HUDEP-2 (cell line): ENCODE results near the gene PTPRU.
"Not testable (repeated sequence)": the region's sequence is repeated elsewhere in the genome, so short reads cannot be mapped to it uniquely, and the experiment has no call there.

Experiments used
- DNase-seq, 76 experiments: peaks; one replicate each; lab custom pipeline; 2025; ENCODE audit not compliant: unreplicated experiment in 76 of 76; lab: John Stamatoyannopoulos, UW

Gene PTPRU

DNA sequence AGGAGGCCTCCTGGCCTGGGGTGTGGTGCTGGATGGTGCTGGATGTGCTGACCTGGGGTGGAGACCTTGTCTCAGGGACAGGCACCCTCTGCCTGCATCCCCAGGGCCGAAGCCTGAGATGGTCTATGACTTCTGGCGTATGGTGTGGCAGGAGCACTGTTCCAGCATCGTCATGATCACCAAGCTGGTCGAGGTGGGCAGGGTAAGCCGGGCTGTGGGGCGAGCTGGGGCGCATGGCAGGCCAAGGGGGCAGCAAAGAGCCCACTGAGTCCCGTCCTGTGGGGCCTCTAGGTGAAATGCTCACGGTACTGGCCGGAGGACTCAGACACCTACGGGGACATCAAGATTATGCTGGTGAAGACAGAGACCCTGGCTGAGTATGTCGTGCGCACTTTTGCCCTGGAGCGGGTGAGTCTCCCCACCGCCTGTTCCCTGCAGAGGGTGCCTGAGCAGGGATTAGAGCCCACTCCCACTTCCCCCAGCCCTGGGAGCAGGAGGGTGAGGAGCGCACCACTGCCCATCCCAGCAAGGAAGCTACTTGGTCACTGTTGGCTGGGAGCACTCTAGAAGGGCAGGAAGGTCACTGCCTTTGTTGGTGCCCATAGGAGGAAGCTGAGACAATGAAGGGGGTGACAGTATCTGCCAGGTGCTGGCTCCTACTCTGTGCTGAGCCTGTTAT lies 75.2 kb downstream of the PTPRU start:
- no peak for DNase-seq

DNA sequence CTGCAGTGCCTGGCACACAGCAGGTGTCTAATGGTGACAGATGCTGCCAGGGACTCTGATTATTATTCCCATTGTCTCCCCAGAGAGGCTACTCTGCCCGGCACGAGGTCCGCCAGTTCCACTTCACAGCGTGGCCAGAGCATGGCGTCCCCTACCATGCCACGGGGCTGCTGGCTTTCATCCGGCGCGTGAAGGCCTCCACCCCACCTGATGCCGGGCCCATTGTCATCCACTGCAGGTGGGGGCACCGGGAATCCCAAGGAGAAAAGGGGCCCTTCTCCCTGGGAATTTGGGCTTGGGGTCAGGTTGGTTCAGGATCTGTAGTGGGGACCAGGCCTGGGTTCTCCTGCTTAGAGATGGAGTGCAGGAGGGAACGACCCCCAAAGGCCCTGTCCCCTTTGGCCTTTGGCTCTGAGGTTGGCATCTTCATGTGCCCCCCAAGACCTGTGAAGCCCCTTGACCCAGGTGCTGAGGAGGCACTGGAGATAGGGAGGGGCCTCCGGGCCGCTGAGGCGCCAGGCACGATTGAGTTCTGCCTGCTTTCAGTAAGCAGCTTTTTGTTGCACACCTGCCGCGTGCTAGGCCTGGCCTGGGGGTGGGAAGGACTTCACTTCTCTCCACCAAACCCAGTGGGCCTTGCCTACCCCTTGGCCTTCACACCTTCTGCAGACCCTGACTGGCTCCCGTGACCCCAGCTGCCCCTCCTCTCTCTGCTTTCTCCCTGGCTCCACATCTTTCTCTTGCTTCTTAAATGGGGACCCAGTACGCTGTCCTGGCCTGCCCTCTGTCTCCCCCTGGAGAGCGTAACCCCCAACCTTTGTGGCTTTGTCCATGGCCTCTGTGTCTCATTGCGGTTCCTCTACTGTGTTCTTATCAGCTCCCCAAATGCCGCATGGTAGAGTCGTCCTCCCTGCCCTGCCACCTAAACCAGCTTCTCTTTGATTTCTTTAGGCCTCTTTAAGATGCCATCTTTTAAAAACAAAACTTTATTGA lies 76.4 kb downstream of the PTPRU start:
- no peak for DNase-seq

DNA sequence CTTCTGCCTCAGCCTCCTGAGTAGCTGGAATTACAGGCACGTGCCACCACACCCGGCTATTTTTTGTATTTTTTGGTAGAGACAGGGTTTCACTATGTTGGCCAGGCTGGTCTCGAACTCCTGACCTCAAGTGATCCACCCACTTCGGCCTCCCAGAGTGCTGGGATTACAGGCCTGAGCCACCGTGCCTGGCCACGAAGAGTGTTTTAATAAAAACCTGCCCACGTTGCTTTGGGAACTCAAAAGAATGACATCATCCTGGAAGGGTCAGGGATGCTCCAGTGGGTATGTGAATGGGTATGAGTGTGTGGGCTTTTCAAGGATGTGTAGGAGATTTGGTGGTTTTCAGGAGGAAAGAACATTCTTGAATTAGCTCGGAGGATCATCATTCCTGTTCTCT lies 78.4 kb downstream of the PTPRU start:
- not testable (repeated sequence) for DNase-seq

DNA sequence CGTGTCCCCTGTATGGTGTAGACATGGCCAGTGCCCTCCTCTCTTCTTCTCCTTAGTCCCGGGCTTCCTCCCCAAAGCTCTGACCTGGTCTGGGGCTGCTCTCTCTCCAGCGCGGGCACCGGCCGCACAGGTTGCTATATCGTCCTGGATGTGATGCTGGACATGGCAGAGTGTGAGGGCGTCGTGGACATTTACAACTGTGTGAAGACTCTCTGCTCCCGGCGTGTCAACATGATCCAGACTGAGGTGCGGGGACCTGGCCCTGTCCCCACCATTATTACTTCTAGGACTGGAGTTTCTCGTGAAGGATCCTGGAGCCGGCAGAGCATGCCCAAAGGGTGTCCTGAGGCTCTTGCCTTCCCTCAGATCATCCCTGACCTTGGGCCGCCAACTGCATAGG lies 78.9 kb downstream of the PTPRU start:
- DNase-seq, result no peak

DNA sequence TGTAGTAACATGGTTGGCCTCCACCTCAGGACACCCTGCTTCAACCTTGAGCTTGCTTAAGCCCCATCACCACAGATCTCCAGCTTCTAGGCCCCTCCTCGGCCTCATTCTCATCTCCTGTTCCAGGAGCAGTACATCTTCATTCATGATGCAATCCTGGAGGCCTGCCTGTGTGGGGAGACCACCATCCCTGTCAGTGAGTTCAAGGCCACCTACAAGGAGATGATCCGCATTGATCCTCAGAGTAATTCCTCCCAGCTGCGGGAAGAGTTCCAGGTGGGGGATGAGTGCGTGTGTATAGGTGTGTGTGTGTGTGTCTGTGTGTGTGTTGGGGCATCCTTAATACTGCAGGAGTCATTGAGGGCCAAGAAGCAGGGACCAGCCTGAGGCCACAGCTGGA lies 79.6 kb downstream of the PTPRU start:
- DNase-seq, result no peak

DNA sequence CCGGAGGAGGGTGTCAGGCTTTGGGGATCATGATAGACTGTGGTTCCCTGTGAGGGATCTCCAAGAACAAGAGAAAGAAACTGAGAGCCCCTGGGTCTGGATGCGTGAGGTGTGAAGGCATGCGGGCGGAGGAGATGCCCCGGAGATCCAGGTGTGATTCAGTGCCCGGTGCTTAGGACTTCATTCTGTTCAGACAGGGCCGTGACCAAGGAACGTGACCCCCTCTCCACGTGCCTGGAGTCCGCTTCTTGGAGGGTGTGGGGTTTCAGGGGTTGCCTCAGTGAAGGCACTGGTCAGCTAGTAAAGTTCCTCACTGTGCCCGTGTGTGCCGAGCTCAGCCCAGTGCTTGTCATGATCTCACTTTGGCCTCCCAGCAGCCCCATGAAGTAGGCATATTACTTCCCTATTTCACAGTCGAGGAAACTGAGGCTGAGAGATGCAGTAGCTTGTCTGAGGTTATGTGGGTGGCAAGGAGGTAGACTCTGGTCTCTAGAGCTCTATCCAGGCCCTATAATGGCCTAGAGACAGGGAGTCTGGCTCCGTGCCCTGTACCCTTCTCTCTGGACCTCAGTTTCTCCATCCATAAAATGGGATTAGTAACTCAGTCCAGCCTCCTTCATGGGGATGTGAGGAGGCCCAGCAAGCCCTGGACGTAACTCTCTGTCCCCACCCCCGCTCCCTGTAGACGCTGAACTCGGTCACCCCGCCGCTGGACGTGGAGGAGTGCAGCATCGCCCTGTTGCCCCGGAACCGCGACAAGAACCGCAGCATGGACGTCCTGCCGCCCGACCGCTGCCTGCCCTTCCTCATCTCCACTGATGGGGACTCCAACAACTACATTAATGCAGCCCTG lies 81.0 kb downstream of the PTPRU start:
- DNase-seq, result no peak

DNA sequence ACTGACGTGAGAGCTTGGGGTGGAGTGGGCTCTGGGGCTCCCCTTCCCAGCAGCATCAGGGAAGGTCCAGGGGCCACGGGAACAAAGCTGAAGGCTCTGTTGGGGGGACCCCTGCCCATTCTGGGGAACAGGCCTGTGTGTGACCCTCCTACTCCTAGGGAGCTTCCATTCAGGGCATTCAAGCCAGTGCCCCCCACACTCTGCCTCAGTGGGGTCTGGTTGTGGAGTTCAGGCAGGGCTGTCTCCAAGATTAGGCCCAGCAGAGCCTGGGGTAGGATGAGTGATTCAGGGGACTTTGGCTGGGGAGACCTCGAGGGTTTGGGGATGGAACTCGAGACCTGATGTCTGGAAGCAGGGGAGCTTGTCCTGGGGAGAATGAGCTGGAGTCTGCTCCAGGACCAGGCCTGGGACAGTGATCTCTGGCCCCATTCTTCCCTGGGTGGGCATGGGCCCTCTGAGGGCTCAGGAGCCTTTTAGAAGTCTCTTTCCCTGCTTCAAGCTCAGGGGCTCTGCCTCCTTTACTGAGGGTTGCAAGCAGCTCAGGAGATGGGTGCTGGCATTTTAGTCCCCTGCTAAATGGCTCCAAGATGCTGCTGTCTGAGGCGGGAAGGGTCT lies 81.7 kb downstream of the PTPRU start:
- DNase-seq, result no peak

DNA sequence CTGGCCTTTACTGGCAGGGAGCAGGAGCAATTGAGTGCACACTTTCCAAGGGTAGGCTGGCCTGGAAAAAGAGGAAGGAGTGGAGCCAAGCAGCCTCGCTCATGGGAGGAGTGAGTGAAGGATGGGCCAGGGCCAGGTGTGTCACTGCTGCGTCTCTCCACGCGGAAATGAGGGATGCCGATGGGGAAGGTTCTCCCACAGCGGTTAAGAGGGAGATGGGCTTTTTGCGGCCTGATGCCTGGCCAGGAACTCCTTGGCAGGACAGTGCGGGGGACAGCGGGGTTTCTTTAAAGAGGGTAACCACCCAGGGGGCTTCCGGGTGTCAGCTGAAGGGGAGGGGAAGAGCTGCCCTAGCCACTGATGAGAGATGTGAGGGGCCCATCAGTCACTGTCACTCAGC lies 82.4 kb downstream of the PTPRU start:
- no peak for DNase-seq

DNA sequence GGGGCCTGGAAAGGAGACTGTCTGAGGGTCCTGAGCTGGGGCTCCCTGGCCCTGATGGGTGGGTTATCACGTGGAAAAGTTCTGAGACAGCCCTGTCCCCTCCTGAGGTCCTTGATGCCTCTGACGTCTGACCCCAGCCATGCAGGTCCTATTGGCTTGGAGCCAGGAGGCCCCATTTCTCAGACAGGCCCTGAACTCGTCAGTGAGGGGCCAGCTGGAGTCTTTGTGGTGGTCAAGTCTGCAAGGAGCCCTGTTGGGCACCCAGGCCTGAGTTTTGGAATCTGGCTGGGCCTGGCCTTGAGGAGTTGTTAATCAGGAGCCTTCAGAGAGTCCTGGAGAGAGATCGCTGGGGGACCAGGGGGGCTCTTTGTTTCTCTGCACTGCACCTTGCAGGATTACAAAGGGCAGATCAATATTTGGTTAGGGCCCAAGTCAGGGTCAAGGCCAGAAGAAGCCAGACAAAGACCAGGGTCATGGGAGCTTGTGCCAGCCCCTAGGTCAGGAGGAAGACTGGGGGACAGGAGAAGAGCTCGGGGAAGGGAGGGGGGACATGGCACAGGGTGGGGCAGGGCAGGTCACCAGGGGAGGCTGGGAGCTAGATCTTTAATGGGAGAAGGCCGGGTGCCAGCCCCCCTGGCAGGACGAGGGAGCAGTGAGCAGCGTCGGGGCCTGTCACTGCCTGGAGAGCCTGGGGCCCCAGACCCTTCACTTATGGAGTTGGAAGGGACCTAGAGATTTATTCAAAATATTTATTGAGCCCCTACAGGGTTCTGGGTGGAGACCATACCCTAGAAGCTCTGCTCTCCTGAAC lies 83.2 kb downstream of the PTPRU start:
- no peak for DNase-seq

DNA sequence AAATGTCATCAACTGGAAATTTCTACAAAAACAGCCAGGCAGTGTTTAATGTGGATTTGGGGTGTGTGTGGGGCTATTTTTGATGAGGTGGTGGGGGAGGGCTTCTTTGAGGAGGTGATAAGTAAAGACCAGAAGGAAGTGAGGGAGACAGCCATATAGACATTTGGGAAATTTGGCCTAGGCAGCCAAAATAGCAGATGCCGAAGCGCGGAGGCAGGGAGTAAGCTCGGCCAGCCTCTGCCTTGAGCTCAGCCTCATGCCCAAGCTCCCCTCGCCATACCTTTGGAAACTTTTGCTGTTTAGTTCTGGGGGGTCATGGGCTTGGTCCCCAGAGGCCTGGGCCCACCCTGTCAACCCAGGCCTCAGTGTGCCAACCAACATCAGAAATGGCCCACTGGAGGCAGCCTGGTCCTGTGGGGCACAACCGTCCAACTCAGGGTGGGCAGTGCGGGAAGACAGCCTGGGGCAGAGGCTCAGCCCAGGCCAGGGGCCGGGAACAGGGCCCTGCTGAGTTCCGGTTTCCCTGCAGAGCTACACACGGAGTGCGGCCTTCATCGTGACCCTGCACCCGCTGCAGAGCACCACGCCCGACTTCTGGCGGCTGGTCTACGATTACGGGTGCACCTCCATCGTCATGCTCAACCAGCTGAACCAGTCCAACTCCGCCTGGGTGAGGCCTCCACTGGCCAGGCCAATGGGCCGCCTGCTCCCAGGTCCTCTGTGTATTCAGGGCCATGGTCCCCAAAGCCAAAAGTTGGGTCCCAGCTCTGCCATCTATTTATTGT lies 84.0 kb downstream of the PTPRU start:
- no peak for DNase-seq

DNA sequence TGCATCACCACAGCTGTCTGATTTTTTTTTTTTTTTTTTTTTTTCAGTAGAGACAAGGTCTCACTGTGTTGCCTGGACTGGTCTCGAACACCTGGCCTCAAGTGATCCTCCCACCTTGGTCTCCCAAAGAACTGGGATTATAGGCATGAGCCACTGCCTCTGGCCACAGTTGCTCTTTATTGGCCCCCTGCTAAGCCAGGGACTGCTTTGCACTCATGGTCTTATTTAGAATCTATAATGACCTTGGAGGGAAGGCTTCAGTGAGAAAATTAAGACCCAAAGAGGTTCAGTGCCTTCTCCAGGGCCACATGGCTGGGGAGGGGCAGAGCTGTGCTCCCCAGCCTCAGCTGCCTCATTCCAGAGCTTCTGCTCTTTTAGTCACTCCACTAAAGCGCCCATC lies 84.9 kb downstream of the PTPRU start:
- DNase-seq, result no peak

DNA sequence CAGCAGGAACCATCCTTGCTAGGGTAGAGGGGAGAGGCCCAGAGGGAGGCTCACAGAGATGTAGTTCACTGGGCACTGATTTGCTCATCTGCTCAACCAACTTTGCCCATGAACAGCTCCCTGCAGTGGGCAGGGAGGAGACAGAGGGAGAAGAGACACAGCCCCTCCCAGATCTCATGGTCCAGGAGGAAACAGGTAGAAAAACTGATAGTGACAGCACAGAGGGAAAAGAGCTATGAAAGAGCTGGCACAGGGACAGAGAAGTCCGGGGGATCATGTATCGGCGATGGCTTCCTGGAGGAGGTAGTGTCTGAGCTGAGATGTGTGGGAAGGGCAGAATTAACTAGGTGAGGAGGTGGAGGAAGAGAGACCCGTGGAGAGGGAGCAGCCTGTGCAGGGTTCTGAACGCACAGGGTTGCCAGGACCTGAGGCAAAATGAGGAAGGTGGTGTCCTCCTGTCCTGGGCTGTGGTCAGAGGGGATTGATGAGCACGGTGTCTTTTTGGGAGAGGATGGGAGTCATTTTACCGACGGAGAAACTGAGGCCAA lies 85.9 kb downstream of the PTPRU start:
- no peak for DNase-seq

DNA sequence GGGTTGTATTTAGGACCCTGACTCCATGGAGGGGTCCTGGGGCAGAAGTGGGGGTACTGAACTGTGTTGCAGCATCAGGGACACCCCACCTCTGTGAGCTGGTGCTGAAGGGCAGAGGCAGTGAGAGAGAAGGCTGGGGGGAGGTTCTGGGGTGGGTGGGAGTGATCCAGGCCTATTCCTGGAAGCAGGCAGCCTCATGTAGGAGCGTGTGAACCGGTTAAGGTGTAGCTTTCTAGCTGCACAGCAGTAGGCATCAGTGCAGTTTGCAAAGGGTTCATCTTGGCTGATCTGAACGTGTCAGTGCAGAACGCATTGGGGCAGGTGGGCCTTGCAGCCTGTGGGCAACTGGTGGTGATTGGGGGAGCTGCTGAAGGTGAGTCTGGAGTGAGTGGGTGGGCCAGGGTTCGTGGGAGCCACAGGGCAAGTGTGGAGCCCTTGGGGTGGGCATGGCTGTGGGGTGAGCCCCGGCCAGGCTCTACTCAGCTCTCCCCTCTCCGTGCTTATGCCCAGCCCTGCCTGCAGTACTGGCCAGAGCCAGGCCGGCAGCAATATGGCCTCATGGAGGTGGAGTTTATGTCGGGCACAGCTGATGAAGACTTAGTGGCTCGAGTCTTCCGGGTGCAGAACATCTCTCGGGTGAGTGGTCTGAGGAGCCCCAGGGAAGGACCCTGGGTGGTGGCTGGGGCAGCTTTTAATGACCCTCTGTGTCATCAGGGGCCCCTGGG lies 86.7 kb downstream of the PTPRU start:
- DNase-seq, result no peak

DNA sequence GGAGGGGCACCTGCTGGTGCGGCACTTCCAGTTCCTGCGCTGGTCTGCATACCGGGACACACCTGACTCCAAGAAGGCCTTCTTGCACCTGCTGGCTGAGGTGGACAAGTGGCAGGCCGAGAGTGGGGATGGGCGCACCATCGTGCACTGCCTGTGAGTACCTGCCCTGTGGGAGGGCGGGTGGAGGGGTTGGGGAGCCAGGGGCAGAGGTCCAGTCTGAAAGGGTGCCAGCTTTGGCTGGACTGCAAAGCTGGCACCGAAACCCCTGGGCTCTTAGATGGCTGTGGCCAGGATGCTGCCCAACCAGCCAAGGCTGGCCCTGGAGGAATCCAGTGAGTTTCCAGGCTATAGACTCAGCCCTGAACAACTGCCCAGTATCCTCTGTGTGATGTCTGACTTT lies 87.3 kb downstream of the PTPRU start:
- no peak for DNase-seq

DNA sequence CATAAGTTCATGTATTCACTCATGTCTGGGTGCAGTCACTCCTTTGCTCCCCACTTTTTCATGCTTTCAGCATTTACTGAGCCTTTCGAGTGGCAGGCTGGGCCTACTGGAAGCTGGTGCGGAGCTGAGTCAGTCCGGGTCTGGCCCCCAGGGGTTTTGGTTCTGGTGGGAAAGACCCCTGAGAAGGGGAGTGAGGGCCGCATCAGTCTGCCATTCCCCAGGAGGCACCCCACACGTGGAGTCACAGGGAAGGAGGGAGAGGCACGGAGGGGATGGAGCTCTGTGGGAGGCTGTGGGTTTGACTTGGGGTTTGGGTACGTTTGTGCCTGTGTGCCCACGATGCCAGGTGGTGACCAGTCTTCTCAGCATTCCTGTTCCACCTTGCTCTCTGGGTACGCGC lies 87.9 kb downstream of the PTPRU start:
- no peak for DNase-seq

DNA sequence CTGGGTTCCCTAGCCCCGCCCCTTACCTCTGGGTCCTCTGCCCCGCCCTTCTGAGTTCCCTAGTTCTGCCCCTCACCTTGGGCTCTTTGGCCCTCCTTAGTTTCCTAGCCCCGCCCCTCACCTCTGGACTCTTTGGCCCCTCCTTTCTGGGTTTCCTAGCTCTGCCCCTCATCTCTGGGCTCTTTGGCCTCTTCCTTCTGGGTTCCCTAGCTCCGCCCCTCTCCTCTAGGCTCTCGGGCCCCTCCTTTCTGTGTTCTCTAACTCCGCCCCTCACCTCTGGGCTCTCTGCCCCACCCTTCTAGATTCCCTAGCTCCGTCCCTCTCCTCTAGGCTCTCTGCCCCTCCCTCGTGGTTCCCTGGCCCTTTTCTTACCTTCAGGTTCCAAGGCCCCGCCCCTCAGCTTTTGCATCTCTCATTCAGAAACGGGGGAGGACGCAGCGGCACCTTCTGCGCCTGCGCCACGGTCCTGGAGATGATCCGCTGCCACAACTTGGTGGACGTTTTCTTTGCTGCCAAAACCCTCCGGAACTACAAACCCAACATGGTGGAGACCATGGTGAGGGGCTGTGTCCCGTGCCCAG lies 88.5 kb downstream of the PTPRU start:
- DNase-seq, result no peak

DNA sequence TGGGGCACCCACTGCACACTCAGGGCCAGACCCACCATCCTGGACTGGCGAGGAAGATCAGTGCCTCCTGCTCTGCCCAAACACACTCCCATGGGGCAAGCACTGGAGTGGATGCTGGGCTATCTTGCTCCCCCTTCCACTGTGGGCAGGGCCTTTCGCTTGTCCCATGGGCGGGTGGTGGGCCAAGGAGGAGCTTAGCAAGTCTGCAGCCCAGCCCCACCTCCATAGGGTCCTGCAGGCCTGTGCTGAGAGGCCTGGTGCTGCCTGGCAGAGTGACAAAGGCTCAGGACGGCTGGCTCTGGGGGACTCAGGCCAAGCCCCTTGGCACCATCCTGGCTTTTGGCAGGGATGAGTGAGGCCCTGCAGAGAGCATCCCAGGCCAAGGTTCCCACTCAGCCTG lies 89.4 kb downstream of the PTPRU start:
- DNase-seq, result no peak

DNA sequence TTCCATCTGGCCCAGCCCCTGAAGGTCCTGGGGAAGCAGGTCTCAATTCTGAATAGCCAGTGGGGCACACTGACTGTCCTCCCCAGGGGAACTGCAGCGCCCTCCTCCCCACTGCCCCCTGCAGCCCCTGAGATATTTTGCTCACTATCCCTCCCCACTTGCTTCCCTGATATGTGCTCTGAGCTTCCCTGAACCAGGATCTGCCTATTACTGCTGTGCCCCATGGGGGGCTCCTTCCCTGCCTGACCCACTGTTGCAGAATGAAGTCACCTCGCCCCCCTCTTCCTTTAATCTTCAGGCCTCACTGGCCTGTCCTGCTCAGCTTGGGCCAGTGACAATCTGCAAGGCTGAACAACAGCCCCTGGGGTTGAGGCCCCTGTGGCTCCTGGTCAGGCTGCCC lies 89.8 kb downstream of the PTPRU start:
- no peak for DNase-seq
